Spleen (tissue), 11 donors: ENCODE results near the gene FBXL13. TPM values are rescaled to one million over a fixed set of nuclear protein-coding genes. Genes with fewer than 3 reads are reported as not detected.

ENCODE experiments used
- DNase-seq: peaks from one replicate; pipeline ENCODE4 v3.0.0-alpha.2; 2020
- H3K27ac ChIP-seq, 8 donors: fragments of 200-600 bp; sonication (generic) in 7 of 8; 1 replicate in 4 of 8; 2 replicates in 4 of 8; pipeline versions ENCODE4 v1.5.0 to v1.8.0; 2016 to 2021; ENCODE audit warnings: inconsistent platforms in 4 of 8, mild to moderate bottlenecking in 4 of 8, moderate library complexity in 1 of 8
- H3K27me3 ChIP-seq, 7 donors: fragments of 200-600 bp; sonication (generic) in 6 of 7; replicated peaks in 1 of 7; 1 replicate in 4 of 7; 2 replicates in 3 of 7; pipeline versions ENCODE4 v1.5.0 to v1.8.0; 2016 to 2021; ENCODE audit warnings: inconsistent platforms in 3 of 7, mild to moderate bottlenecking in 1 of 7
- H3K36me3 ChIP-seq, 6 donors: fragments of 200-600 bp; sonication (generic) in 5 of 6; 1 replicate in 4 of 6; 2 replicates in 2 of 6; pipeline versions ENCODE4 v1.5.0 to v1.8.0; 2016 to 2021; ENCODE audit warnings: inconsistent platforms in 2 of 6
- H3K4me1 ChIP-seq, 6 donors: fragments of 200-600 bp; sonication (generic) in 5 of 6; 1 replicate in 3 of 6; 2 replicates in 3 of 6; pipeline versions ENCODE4 v1.5.0 to v1.8.0; 2016 to 2021; ENCODE audit warnings: inconsistent platforms in 3 of 6
- H3K4me3 ChIP-seq, 8 donors: fragments of 200-600 bp; sonication (generic) in 7 of 8; 1 replicate in 4 of 8; 2 replicates in 4 of 8; pipeline versions ENCODE4 v1.5.0 to v1.8.0; 2016 to 2021; ENCODE audit warnings: inconsistent platforms in 4 of 8, mild to moderate bottlenecking in 4 of 8, moderate library complexity in 2 of 8
- H3K9me3 ChIP-seq, 8 donors: fragments of 200-600 bp; sonication (generic) in 7 of 8; 1 replicate in 4 of 8; 2 replicates in 4 of 8; pipeline versions ENCODE4 v1.5.0 to v1.8.0; 2016 to 2021; ENCODE audit warnings: inconsistent platforms in 4 of 8
- POLR2A ChIP-seq, 3 donors: fragments of 450-650 bp; IDR thresholded peaks; one replicate each; pipeline ENCODE4 v1.5.1; 2017; ENCODE audit warnings: antibody characterized with exemption in 3 of 3, mild to moderate bottlenecking in 1 of 3
- POLR2AphosphoS5 ChIP-seq, 3 donors: sonication (generic); formaldehyde crosslinking; IDR thresholded peaks; one replicate each; pipeline ENCODE4 v1.5.1; 2017; ENCODE audit warnings: antibody characterized with exemption in 3 of 3
- WGBS, 5 donors: extraction: QIAGEN DNeasy Blood & Tissue Kit in 3 of 5; methylation state at CpG; one replicate each; pipeline versions ENCODE4 v1.1.5 to v1.1.7; 2013 to 2018; 5-methylcytosine and 5-hydroxymethylcytosine counted together
- intact Hi-C: fragments of 100-400 bp; cut with DNase I; formaldehyde crosslinking; loops from one replicate; pipeline ENCODE4 v1.15.0; 2023; ENCODE audit warnings: low total_unique reads
- polyA plus RNA-seq, 3 donors: library from polyadenylated mRNA; stranded (reverse); fragments of 200-250 nt; gene quantifications; one replicate each; pipeline ENCODE4 v1.2.1, GENCODE V29; 2013
- total RNA-seq, 7 donors: library from RNA; depleted of rRNA in 3 of 7; stranded (reverse); fragments of >200 nt in 3 of 7; fragmentation: NEBNext Ultra II Directional in 4 of 7; extraction: Animal tissue kit (Norgen Biotek cat#: 25700) in 4 of 7; gene quantifications; one replicate each; pipeline versions ENCODE4 v1.1.0 to v1.2.1, GENCODE V29; 2016 to 2021
- TF ChIP-seq, protein P1 (sequence below), 11 experiments: fragments of 200-600 bp in 7 of 11; fragments of 450-650 bp in 4 of 11; sonication (generic) in 4 of 11; IDR thresholded peaks in 8 of 11; conservative IDR thresholded peaks in 3 of 11; 1 replicate in 7 of 11; 2 replicates in 4 of 11; pipeline versions ENCODE4 v1.4.0 to v1.8.0; 2016 to 2021; ENCODE audit warnings: antibody characterized with exemption in 11 of 11, inconsistent platforms in 4 of 11, mild to moderate bottlenecking in 1 of 11
- donor health status: healthy with polysubstance abuse.
- donor health status: DM: no; HTN: no; CAD: no; lungs with moderate emphysema.
- donor health status: DM: no; HTN: no; CAD: no.
- donor health status: Bipolar disorder and iron deficiency.
- donor health status: healthy.
- donor health status: DM: no; HTN: no; CAD: no.
- donor health status: DM: yes; HTN: yes; CAD: no.

FBXL13 gene
- total and polyA plus RNA-seq, 10 donors: 0.09 to 6.6 (median 2.3) TPM

- H3K36me3 ChIP-seq: no peaks in the 10 kb centered on the region
- intact Hi-C loops: no loop called here
- WGBS, 5 donors: 94 to 100% (median 97%) methylated on average over 1 of the region's 1 CpG
- no peaks in the 10 kb centered on the region for H3K9me3 ChIP-seq
- H3K27ac ChIP-seq: no peak overlapping the region
- H3K27me3 ChIP-seq: no peaks in the 10 kb centered on the region
- no peak overlapping the region for H3K4me3 ChIP-seq
- TF ChIP-seq POLR2A (IDR thresholded peaks at IDR 0.05): no peak
- TF ChIP-seq, protein P1, sequence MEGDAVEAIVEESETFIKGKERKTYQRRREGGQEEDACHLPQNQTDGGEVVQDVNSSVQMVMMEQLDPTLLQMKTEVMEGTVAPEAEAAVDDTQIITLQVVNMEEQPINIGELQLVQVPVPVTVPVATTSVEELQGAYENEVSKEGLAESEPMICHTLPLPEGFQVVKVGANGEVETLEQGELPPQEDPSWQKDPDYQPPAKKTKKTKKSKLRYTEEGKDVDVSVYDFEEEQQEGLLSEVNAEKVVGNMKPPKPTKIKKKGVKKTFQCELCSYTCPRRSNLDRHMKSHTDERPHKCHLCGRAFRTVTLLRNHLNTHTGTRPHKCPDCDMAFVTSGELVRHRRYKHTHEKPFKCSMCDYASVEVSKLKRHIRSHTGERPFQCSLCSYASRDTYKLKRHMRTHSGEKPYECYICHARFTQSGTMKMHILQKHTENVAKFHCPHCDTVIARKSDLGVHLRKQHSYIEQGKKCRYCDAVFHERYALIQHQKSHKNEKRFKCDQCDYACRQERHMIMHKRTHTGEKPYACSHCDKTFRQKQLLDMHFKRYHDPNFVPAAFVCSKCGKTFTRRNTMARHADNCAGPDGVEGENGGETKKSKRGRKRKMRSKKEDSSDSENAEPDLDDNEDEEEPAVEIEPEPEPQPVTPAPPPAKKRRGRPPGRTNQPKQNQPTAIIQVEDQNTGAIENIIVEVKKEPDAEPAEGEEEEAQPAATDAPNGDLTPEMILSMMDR (IDR thresholded peaks at IDR 0.05 in 8 of 11, conservative IDR thresholded peaks at IDR 0.05 in 3 of 11): no peak
- no peak for TF ChIP-seq POLR2AphosphoS5 (IDR thresholded peaks at IDR 0.05)
- peaks cover 0 to 11% (median 2%) of the 10 kb centered on the region in 6 donors for H3K4me1 ChIP-seq
- DNase-seq: no peak
Measured at GRCh38 chr7:102942868-102943267, 131.7 kb downstream of the FBXL13 start.

DNA sequence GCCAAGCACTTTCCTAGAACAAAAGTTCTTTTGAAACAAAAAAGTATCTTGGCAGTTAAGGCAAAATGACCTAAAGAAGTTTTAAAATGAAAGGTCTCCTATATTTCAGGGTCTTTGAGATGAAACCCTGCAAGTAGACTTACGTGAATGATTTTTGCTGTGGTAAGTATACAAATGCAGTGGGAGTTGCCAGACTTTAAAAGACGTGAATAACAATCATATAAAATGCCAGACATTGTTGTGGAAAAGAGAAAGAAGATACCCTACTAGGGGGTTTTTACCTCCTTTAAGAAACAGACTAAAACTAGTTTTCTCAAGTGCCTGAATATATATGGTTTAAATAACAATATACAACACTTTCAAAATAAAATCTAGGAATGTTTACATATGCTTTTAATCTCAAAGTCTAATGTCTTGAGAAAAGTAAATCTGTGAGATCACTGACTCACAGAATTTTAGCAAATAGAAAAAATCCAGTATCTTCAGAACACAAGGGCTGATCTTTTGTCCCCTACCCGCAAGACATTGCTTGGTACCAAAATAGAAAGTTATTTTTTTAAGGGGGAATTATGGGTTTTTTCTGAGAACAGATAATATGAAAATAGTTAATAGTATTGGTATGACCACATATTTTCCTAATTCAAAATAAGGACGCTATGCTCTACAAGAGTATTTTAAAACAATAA lies 132.3 kb downstream of the FBXL13 start:
- Histone ChIP-seq H3K4me1 (peaks cover 0 to 12% (median 2%) of the 10 kb centered on the region in 6 donors), H3K36me3 (no peaks in the 10 kb centered on the region), H3K27ac (no peak overlapping the region), H3K9me3 (no peaks in the 10 kb centered on the region), H3K27me3 (no peaks in the 10 kb centered on the region), H3K4me3 (no peak overlapping the region)
- intact Hi-C loops: no loop called here
- WGBS, 5 donors: 66 to 84% (median 73%) methylated on average over 4 of the region's 4 CpGs
- no peak for DNase-seq
- TF ChIP-seq, protein P1 (IDR thresholded peaks at IDR 0.05 in 8 of 11, conservative IDR thresholded peaks at IDR 0.05 in 3 of 11): no peak
- TF ChIP-seq POLR2A (IDR thresholded peaks at IDR 0.05) (no peak), POLR2AphosphoS5 (IDR thresholded peaks at IDR 0.05) (no peak)

- TF ChIP-seq POLR2AphosphoS5 (IDR thresholded peaks at IDR 0.05) (no peak), POLR2A (IDR thresholded peaks at IDR 0.05) (no peak)
- TF ChIP-seq, protein P1 (IDR thresholded peaks at IDR 0.05 in 8 of 11, conservative IDR thresholded peaks at IDR 0.05 in 3 of 11): no peak
- intact Hi-C loops: no loop called here
- peak overlapping the region in 1 of 8 donors; percentile 1 for H3K27ac ChIP-seq
- peaks cover 0 to 27% (median 8%) of the 10 kb centered on the region in 6 donors for H3K4me1 ChIP-seq
- no peak overlapping the region for H3K4me3 ChIP-seq
- WGBS, 5 donors: 62 to 81% (median 71%) methylated on average over 1 of the region's 1 CpG
- DNase-seq: no peak
- no peaks in the 10 kb centered on the region for H3K36me3 ChIP-seq
- H3K9me3 ChIP-seq: no peaks in the 10 kb centered on the region
- H3K27me3 ChIP-seq: no peaks in the 10 kb centered on the region
Measured at GRCh38 chr7:102938679-102939078, 135.9 kb downstream of the FBXL13 start.

GRCh38 chr7:102935450-102936115 lies 139.0 kb downstream of the FBXL13 start:
- H3K9me3 ChIP-seq: no peaks in the 10 kb centered on the region
- TF ChIP-seq POLR2AphosphoS5 (IDR thresholded peaks at IDR 0.05) (no peak), POLR2A (IDR thresholded peaks at IDR 0.05) (no peak)
- TF ChIP-seq, protein P1 (IDR thresholded peaks at IDR 0.05 in 8 of 11, conservative IDR thresholded peaks at IDR 0.05 in 3 of 11): no peak
- H3K27ac ChIP-seq: peak overlapping the region in 5 of 8 donors; percentile 43 to 64 (median 52)
- 21 to 32% (median 29%) methylated on average over 6 of the region's 6 CpGs for WGBS, 5 donors
- no peak overlapping the region for H3K4me3 ChIP-seq
- intact Hi-C loops: no loop called here
- no peak for DNase-seq
- no peaks in the 10 kb centered on the region for H3K36me3 ChIP-seq
- peaks cover 0 to 27% (median 8%) of the 10 kb centered on the region in 6 donors for H3K4me1 ChIP-seq
- no peaks in the 10 kb centered on the region for H3K27me3 ChIP-seq
